ENCODE results near the gene EPB41L3.

The EPB41L3 gene

DNA sequence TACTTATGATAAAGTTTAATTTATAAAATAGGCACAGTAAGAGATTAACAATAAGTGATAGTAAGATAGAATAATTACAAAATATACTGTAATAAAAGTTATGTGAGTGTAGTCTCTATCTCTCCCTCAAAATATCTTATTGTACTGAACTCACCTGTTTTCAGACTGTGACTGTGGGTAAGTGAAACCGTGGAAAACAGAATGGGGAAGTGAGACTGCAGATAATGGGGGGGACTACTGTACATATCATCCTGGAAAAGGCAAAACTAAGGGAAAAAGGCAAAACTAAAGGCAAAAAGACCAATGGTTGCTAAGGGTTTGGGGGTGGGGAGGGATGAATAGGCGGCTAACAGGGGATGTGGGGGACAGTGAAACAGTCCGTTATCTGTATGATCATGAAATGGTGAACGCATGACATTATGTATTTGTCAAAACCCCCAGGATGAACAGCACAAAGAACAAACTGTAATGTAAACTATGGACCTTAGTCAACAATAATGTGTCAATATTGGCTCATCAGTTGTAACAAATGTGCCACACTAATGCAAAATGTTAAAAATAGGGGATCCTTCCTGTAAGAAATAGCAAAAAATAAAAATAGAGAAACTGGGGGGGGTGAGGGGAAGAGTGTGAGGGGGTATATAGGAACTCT lies 93.8 kb downstream of the EPB41L3 start:
- DNase-seq: no peak

DNA sequence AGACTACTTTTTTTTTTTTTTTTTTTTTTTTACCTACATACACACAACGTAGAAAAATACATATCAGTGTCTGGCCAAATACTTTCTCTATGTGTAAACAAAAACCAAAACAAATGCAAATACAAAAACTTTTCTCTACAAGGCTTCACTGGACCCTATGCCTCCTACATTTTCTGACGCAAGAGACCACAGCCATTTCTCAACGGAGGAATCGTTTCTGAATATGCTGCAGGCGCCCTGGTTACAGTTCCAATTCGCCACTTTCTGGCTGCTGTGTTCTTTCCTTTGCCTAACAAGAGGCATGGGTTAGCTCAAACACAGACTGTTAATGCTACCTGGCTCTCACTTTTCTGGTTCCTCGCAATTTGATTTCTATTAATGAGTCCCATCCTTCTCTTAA lies 96.4 kb downstream of the EPB41L3 start:
- no peak for DNase-seq

DNA sequence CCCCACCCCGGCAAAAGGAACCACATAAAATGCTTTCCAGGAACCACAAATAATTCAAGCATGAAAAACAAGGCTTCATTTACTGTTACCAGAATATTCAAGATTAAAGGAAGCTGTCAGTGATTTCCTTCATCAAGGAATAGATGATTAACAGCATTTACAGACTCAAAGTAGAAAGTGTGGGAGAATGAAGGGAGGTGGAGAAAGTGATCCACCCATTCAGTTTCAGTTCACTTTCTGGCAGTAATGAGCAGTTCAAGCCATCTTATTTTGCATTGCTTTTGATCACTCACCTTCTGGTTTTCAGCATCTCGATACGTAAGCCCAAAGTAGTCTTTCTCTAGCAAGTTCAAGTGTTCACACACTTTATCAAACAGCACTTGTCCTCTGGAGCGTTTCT lies 99.0 kb downstream of the EPB41L3 start:
- no peak for DNase-seq

DNA sequence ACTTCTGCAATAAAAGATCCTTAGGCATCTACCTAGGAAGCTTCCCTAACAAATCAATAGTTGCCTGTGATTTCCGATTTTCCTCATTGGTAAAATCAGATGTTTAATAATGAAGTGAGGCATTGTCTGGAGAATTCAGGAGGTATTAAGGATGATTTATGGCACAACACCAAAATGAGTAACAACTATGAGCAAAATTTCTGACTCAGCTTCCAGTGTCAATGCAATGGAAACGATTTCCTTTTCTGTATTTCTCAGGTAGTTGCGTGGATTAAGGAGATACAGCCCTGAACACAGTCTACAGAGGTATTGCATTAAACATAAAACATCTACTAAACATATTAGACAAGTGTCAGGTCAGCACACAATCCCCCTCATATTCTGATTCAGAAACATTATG lies 99.5 kb downstream of the EPB41L3 start:
- DNase-seq: no peak

DNA sequence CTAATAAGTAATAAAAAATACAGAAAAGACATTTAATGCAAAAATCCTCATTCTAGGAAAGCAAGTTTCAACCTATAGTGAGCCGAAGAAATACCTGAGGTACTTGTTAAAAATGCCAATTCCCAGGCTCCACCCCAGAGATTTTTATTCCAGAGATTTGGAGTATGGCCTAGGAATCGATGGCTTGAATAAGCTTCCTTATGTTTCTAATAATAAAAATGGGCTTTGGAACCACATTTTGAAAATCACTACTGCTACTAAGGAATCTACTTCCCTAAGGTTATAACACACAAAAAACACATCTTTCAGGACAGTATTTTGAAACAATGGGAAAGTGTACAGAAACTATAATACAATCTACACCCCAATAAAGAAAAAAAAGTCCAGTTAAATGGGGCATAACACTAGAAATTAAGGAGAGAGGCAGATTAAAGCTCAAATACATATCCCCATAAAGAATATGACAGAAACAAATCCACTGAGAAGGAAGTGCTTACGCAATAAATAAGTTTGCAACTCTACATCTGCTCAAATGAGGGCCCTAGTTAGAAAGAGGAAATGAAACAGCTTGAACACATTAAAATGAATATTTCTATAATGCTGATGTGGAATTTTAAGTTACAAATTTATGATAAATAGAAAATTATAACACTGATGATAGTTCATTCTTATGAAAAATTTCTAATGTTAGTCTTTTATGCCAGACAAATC lies 103.7 kb downstream of the EPB41L3 start:
- no peak for DNase-seq

DNA sequence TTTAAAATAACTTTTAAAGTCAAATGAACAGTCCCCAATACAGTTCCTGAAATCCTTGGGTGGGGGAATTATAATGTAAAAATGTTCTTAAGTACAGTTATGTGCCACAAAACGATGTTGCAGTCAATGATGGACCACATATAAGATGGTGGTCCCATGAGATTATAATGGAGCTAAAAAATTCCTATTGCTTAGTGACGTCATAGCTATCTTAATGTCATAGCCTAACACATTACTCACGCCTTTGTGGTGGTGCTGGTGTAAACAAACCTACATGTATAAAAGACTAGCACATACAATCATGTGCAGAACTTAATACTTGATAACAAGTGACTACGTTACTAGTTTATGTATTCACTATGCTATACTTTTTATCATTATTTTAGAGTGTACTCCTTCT lies 109.4 kb downstream of the EPB41L3 start:
- no peak for DNase-seq

DNA sequence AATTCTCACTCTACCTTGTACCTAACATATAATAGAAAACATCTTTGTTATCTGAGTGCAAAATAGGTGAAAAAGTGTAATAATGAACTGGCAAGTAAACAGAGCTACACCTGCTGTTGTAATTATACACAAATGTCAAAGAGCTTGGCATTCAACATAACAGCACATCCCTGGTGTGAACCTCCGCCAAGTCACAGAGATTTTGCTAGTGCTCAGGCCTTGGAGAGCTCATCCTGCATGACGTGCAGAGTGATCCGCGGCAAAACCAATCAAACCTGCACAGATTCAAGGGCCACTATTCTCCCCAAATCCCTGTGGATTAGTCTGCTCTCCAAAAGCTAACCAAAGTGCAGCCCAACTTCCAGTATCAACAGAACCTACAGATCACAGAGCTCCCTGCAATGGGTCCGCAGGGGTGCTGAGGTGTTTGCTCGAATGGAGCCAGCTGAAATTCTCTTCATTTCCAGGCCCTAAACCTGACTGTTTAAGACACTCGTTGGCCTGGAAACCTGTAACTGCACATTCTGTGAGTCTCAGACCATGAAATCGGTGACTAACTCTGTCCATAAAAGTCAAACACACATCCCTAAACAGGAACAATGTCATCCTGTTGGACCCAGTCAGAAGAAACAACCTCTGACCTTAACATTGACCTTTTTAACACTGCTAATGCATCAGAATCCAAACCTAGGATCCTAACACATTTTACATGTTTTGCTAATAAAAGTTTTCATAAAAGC lies 111.8 kb downstream of the EPB41L3 start:
- no peak for DNase-seq

DNA sequence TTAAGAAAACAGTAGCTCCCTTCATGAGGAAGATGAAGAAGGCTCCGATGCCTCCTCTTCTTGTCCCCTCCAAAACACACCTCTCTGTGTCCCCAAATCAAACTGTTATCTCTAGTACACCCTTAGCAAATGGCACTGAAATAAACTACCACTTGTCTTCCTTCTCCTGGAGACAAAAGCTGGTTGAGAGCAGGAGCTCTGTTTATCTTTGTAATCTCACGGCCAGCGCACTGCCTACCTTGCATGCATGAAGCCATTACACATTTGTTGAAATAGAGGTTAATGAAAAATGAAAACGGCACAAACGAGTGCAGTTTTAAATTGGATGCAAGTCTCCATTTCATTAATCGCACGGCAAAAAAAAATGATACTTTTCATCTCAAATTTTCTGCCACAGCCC lies 113.7 kb downstream of the EPB41L3 start:
- no peak for DNase-seq

DNA sequence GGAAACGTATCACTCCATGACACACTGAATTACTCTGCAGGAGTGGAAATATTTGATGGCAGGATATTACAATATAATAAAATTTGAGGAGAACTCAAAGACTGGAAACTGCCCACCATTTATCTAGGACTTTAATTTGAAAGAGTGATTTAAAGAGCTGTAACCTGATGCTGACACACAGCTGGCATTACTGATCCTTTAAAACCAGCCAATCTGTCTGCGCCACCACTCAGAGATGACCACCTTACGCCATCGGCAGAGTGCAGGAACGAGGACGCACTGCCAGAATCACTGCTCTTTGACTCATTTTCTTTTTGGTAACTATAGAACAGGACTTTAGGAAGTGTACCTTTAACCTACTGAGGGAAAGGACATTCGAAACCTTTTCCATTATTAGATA lies 114.1 kb downstream of the EPB41L3 start:
- no peak for DNase-seq

DNA sequence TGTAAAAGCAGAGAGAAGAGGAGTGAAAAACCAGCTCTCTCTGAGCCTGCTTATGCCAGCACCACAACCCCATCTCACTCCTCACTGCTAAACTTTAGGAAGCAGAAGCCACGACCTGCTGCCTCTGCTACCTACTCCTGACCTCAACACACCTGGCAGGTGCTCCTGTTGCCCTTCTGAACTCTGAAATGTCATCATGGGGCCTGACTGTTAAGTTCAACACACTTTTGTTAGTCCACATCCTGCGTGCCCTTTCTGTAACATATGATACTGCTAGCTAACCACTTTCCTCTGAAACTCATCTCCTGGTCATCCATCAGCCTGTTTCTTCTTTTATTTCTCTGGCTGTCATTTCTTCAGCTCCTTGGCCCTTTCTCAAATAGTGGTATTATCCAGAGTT lies 118.1 kb downstream of the EPB41L3 start:
- DNase-seq: no peak

DNA sequence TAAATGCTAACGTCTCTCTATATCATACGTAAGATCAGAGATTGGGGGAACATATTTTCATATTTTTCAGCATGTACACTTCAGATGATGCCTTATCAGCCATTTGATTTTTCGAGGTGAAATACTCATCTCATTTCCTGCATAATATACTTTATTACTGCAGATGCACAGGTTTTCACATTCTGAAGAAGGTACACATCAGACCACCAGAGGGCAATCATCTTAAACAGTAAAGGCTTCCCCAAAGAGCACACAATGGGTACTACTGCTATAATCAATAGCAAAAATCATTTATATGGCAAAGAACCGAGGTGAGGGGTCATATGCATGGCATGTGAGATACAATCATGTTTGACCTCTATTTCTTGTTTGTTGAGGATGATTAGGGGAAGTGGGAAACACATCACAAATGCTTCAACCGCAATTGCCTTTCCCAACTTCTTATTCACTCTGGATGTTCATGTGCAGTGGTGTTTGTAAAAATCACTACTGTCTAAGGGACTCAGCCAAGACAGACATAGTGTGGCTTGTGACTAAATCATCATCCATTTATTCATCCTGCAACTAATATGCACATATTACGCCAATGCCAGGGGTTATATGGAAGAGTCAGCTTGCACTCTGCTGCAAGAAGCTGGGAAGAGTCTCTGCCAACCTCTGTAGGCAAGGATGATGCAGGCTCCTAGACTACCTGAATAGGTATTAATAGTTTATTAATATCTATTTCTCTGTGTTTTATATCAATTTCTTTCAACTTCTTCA lies 118.7 kb downstream of the EPB41L3 start:
- no peak for DNase-seq

DNA sequence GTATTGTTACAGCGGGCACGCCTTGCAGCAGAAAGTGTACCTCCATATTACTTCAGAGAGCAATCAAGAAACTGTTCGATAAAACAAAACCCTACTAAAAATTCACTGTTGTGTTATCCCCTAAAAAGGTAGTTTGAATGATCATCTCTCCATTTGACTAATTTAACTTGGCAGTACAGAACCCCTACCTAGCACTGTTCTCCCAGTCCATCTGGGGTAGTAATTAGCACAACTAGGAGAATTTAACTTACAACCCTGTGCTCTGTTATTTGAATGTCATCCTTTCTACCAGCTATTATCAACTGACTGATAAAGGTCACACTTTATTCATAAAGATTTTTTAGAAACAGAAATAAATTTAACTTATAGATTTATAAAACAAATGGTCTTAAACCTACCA lies 121.2 kb downstream of the EPB41L3 start:
- DNase-seq: no peak

DNA sequence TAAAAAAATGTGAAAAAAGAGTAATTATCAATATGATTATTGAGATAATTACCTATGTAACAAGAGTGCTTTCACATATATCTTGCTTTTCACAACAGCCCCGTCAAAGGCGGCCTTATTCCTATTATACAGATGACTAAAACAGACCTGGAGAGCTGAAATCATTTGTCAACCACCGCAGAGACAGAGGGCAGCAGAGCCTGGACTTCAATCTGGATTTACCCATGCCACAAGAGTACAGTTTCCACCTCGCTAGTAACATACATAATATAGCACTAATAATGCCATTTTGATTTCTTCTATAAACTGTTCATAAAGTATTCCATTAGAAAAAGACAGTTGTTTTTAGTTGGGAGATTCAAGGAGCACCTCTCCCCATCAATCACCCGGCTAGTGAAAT lies 121.8 kb downstream of the EPB41L3 start:
- no peak for DNase-seq

DNA sequence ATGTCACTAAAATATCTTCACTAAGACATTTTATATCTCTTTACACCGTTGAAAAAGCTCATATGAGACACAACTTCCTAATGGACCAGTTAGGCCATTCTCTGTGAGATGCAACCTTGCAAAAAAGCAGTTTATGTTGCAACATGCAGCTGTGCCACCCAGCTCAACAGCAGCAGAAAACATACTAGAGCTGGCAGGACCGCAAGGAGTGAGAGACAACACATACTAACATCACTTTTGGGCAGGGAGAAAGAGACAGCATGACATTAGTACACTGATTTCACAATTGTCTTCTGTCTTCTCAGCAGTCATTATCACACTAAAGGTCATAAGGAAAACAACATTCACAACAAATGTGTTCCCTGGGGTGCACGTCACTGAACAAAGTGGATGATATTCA lies 122.9 kb downstream of the EPB41L3 start:
- DNase-seq: no peak

DNA sequence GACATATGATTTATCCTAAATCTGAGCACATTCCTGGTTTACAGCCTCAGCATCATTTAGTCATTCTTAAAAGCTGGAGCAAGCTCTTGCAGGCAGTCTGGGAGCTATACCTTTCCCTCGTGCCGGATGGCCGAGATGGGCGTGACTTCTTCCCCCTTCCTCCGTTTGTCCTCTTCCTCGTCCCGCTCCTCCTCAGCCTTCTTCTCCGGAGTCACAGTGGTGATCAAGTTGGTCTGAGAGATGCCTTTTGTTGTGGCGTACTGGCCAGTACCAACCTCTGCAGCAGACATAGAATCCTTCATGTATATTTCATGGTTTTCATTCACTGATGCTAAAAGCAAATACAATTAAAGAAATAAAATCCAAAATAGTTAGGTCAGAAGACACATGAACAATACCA lies 124.2 kb downstream of the EPB41L3 start:
- no peak for DNase-seq

DNA sequence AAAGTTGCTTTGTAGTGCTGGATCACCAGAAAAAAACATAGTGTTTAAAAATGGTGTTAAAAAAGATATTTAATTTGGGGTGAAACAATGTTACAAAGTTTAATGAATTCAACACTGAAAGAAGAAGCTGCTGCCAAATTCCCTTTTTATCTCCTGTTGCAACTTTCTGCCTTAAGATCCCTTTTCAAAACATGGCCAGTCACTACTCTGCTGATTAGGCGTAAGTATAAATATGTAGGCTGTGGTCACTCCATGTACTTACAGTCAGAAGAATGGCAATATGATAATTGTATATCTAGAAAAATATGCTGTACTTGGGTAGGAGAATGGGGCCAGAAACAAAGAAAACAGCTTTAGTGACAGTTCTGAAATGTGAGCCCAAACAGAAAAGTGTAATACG lies 124.8 kb downstream of the EPB41L3 start:
- DNase-seq: no peak

DNA sequence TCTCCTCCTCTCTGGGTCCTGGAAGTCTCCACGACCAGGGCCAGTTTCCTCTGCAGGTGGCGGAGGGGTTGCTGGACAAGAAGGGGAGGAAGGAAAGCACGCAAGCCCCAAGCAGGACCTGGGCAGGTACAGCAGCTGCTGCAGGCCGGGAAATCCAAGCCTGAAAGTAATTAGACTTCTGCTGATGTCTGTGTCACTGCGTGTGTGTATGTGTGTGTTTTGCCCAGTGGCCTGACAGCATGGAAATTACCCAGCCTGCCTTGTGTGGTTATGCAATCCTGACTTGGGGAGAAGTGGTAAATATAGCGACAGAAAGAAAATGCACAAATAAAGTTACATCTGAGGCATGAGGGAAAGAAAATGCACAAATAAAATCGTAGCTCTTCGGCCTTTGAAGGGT lies 126.5 kb downstream of the EPB41L3 start:
- DNase-seq: no peak

DNA sequence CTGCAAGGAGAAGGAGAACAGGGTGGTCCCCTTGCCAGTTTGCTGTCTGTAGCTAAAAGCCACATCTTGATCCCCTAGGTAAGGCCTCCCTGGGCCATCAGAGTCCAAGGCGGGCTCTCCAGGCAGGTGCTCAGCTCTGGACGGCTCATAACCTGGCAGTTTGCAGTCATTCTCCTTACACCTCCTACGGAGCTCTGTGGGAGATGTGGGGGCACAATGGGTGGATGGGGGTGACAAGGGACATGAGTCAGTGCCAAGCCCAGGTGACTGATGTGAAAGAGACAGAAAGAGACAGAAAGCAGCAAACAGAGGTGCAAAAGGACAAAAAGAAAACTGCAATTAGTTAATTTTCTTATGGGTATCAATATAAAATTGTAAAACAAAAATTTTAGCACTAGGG lies 127.7 kb downstream of the EPB41L3 start:
- no peak for DNase-seq

DNA sequence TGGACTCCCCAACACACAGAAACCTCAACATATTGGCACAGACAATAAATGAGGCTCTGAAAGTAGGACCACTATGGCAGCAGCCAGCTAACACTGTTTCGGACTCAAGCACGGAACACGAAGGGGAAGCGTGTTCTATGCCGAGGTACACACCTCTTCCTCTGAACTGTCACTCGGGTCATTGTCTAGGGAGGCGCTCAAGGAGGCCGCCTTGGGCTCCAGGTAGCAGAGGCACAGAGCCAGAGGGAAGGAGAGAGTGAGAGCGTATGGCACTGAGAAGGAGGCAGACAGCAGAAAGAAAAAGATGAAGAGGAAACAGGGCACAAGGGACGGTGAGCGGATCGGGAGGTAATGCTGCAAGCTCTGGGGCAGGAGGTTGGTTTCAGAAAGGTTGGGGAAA lies 128.1 kb downstream of the EPB41L3 start:
- DNase-seq: no peak

DNA sequence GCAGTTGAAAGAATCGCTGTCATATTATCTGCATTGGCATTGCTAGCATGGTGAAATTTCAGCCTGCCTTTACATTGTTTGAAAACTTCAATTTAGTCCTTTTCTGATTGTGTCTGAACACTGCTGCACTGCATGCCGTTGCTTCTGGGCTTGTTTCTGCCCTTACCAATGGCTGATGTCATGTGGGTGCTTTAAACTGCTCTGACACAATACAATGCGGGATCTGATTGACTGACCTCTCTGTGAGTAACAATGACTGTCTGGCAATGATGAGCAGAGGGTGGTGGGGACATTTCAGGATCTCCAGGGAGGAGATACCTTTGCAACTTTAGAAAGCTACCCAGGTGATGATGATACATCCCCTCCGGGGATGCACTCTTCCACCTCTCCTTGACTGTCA lies 128.8 kb downstream of the EPB41L3 start:
- no peak for DNase-seq

DNA sequence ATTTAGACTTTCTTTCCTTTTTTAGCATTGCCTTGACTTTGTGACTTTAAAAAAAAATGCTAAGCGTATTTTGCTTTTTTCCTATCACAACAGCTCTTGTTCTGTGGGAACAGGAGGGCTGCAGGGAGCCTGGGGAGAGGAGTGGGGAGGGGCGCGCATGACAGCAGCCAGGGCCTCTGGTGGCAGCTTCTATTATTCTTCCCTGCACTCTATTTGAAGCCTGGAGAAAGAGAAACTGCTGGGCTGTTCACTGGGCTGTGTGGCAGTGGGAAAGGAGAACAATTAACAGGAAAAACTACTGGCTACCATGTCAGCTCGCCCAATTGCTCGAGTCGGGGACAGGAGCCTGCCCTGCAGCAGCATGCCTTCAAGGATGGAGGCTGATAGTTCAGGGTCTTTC lies 129.3 kb downstream of the EPB41L3 start:
- DNase-seq: no peak

DNA sequence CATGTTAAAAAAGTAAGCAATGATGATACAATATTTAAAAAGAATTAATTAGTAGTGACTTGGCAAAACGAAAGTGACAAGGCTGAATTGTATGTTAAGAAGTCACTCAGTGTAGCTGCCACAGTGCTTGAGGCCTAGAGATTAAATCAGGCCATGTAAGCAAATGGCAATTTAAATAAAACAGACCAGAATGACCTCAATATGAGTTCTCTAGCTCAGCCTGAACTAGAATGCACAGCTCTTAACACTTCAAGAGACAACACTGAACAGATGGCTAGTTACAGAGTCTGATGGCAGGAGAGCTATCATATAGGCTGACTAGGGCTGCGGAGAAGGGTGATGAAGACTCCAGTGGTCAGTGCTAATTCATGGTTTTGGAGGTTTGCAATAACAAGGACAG lies 130.3 kb downstream of the EPB41L3 start:
- DNase-seq: no peak

DNA sequence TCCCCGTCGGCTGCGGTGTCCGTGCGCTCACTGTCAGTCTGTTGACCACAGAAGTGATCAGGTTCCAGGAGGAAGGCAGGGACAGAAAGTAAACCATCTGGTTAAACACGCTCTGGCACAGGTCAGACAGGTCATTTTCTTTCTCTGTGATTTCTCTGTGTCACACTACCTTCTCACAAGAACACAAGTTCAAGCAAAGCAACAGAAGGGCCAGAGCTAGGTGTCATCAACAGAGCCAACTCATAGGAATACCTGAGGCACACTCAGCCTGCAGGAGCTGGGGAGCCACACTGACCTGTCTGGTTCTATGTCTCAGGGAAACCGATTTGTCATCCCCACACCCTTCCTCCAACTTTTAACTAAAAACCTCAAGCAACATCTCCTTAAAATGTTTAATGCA lies 133.2 kb downstream of the EPB41L3 start:
- no peak for DNase-seq

DNA sequence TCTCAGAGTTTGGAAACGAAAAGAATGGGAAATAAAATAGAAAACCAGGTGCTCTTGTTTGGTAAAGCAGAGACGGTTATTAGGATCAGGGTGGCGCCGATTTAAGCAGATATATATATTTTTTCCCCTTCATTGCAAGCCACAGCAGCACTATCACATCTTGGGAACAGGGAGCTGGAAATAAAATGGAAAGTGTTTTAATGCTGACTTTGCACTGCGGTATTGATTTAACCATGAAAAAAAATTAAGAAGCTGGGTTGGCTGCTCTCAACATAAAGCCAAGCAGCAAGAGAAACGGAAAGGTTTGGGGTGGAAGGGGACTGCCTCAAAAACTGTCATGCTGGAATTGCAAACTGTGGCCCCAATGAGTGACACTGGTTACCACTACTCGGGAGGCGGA lies 145.5 kb downstream of the EPB41L3 start:
- DNase-seq: no peak
